ENCODE measurements around the gene MGAT5.

The MGAT5 gene

GRCh38 chr2:134231965-134232340 lies 21.9 kb upstream of the MGAT5 start:
- Histone ChIP-seq H3K4me3 (ENCODE audit: low read length) (no peak overlapping the region), H3K27ac (ENCODE audit: low read length) (no peak overlapping the region), H3K4me1 (ENCODE audit: control insufficient read depth, low read depth, low read length) (no peaks in the 10 kb centered on the region)

GRCh38 chr2:134232461-134232860 lies 21.4 kb upstream of the MGAT5 start:
- Histone ChIP-seq H3K36me3 (ENCODE audit: control insufficient read depth, low read depth, low read length) (no peaks in the 10 kb centered on the region), H3K9ac (ENCODE audit: low read length) (no peak overlapping the region), H3K27ac (ENCODE audit: low read length) (no peak overlapping the region), H3K9me3 (ENCODE audit: control insufficient read depth, low read depth, low read length) (peaks cover 19% of the 10 kb centered on the region), H3K4me3 (ENCODE audit: low read length) (no peak overlapping the region), H3K27me3 (ENCODE audit: control insufficient read depth, insufficient read depth, low read length) (no peaks in the 10 kb centered on the region), H3K4me1 (ENCODE audit: control insufficient read depth, low read depth, low read length) (no peaks in the 10 kb centered on the region)

More at GRCh38 chr2:134231965-134232340, 21.9 kb upstream of the MGAT5 start:
- Histone ChIP-seq H3K36me3 (ENCODE audit: control insufficient read depth, low read depth, low read length) (no peaks in the 10 kb centered on the region), H3K9ac (ENCODE audit: low read length) (no peak overlapping the region), H3K9me3 (ENCODE audit: control insufficient read depth, low read depth, low read length) (peaks cover 19% of the 10 kb centered on the region), H3K27me3 (ENCODE audit: control insufficient read depth, insufficient read depth, low read length) (no peaks in the 10 kb centered on the region)

- no peak overlapping the region for H3K9ac ChIP-seq (ENCODE audit: low read length)
- H3K4me3 ChIP-seq (ENCODE audit: low read length) = no peak overlapping the region
- H3K27me3 ChIP-seq (ENCODE audit: control insufficient read depth, insufficient read depth, low read length) = no peaks in the 10 kb centered on the region
- H3K27ac ChIP-seq (ENCODE audit: low read length) = no peak overlapping the region
- H3K36me3 ChIP-seq (ENCODE audit: control insufficient read depth, low read depth, low read length) = no peaks in the 10 kb centered on the region
- H3K9me3 ChIP-seq (ENCODE audit: control insufficient read depth, low read depth, low read length) = peaks cover 16% of the 10 kb centered on the region
- H3K4me1 ChIP-seq (ENCODE audit: control insufficient read depth, low read depth, low read length) = no peaks in the 10 kb centered on the region
These were observed 20.8 kb upstream of the MGAT5 start for GRCh38 chr2:134232868-134233727.

GRCh38 chr2:134233728-134234136 lies 20.1 kb upstream of the MGAT5 start:
- Histone ChIP-seq H3K36me3 (ENCODE audit: control insufficient read depth, low read depth, low read length) (no peaks in the 10 kb centered on the region), H3K9ac (ENCODE audit: low read length) (no peak overlapping the region), H3K4me3 (ENCODE audit: low read length) (no peak overlapping the region), H3K27me3 (ENCODE audit: control insufficient read depth, insufficient read depth, low read length) (no peaks in the 10 kb centered on the region), H3K27ac (ENCODE audit: low read length) (no peak overlapping the region), H3K9me3 (ENCODE audit: control insufficient read depth, low read depth, low read length) (peaks cover 13% of the 10 kb centered on the region), H3K4me1 (ENCODE audit: control insufficient read depth, low read depth, low read length) (no peaks in the 10 kb centered on the region)

GRCh38 chr2:134234535-134234934 lies 19.3 kb upstream of the MGAT5 start:
- Histone ChIP-seq H3K27ac (ENCODE audit: low read length) (no peak overlapping the region), H3K9ac (ENCODE audit: low read length) (no peak overlapping the region), H3K36me3 (ENCODE audit: control insufficient read depth, low read depth, low read length) (no peaks in the 10 kb centered on the region), H3K9me3 (ENCODE audit: control insufficient read depth, low read depth, low read length) (peaks cover 8% of the 10 kb centered on the region), H3K4me3 (ENCODE audit: low read length) (no peak overlapping the region), H3K4me1 (ENCODE audit: control insufficient read depth, low read depth, low read length) (no peaks in the 10 kb centered on the region), H3K27me3 (ENCODE audit: control insufficient read depth, insufficient read depth, low read length) (no peaks in the 10 kb centered on the region)

GRCh38 chr2:134235510-134236144 lies 18.2 kb upstream of the MGAT5 start:
- Histone ChIP-seq H3K36me3 (ENCODE audit: control insufficient read depth, low read depth, low read length) (no peaks in the 10 kb centered on the region), H3K4me3 (ENCODE audit: low read length) (no peak overlapping the region), H3K4me1 (ENCODE audit: control insufficient read depth, low read depth, low read length) (no peaks in the 10 kb centered on the region), H3K9me3 (ENCODE audit: control insufficient read depth, low read depth, low read length) (no peaks in the 10 kb centered on the region), H3K9ac (ENCODE audit: low read length) (no peak overlapping the region), H3K27ac (ENCODE audit: low read length) (no peak overlapping the region), H3K27me3 (ENCODE audit: control insufficient read depth, insufficient read depth, low read length) (no peaks in the 10 kb centered on the region)

- Histone ChIP-seq H3K27ac (ENCODE audit: low read length) (no peak overlapping the region), H3K36me3 (ENCODE audit: control insufficient read depth, low read depth, low read length) (no peaks in the 10 kb centered on the region), H3K9ac (ENCODE audit: low read length) (no peak overlapping the region), H3K9me3 (ENCODE audit: control insufficient read depth, low read depth, low read length) (no peaks in the 10 kb centered on the region), H3K4me1 (ENCODE audit: control insufficient read depth, low read depth, low read length) (no peaks in the 10 kb centered on the region), H3K27me3 (ENCODE audit: control insufficient read depth, insufficient read depth, low read length) (no peaks in the 10 kb centered on the region), H3K4me3 (ENCODE audit: low read length) (no peak overlapping the region)
These were observed 15.5 kb upstream of the MGAT5 start for GRCh38 chr2:134238371-134238770.

GRCh38 chr2:134240061-134240460 lies 13.8 kb upstream of the MGAT5 start:
- Histone ChIP-seq H3K4me1 (ENCODE audit: control insufficient read depth, low read depth, low read length) (no peaks in the 10 kb centered on the region), H3K27ac (ENCODE audit: low read length) (no peak overlapping the region), H3K9me3 (ENCODE audit: control insufficient read depth, low read depth, low read length) (no peaks in the 10 kb centered on the region), H3K4me3 (ENCODE audit: low read length) (no peak overlapping the region), H3K27me3 (ENCODE audit: control insufficient read depth, insufficient read depth, low read length) (no peaks in the 10 kb centered on the region), H3K9ac (ENCODE audit: low read length) (no peak overlapping the region), H3K36me3 (ENCODE audit: control insufficient read depth, low read depth, low read length) (no peaks in the 10 kb centered on the region)

- Histone ChIP-seq H3K9me3 (ENCODE audit: control insufficient read depth, low read depth, low read length) (no peaks in the 10 kb centered on the region), H3K27me3 (ENCODE audit: control insufficient read depth, insufficient read depth, low read length) (no peaks in the 10 kb centered on the region), H3K4me3 (ENCODE audit: low read length) (no peak overlapping the region), H3K36me3 (ENCODE audit: control insufficient read depth, low read depth, low read length) (no peaks in the 10 kb centered on the region), H3K4me1 (ENCODE audit: control insufficient read depth, low read depth, low read length) (peaks cover 7% of the 10 kb centered on the region), H3K9ac (ENCODE audit: low read length) (no peak overlapping the region), H3K27ac (ENCODE audit: low read length) (no peak overlapping the region)
These were observed 12.0 kb upstream of the MGAT5 start for GRCh38 chr2:134241911-134242310.

GRCh38 chr2:134243244-134243643 lies 10.6 kb upstream of the MGAT5 start:
- no peak overlapping the region for H3K4me3 ChIP-seq (ENCODE audit: low read length)
- H3K9ac ChIP-seq (ENCODE audit: low read length) = no peak overlapping the region
- no peak overlapping the region for H3K27ac ChIP-seq (ENCODE audit: low read length)
- H3K36me3 ChIP-seq (ENCODE audit: control insufficient read depth, low read depth, low read length) = no peaks in the 10 kb centered on the region
- peaks cover 7% of the 10 kb centered on the region for H3K4me1 ChIP-seq (ENCODE audit: control insufficient read depth, low read depth, low read length)
- no peaks in the 10 kb centered on the region for H3K9me3 ChIP-seq (ENCODE audit: control insufficient read depth, low read depth, low read length)
- no peaks in the 10 kb centered on the region for H3K27me3 ChIP-seq (ENCODE audit: control insufficient read depth, insufficient read depth, low read length)

GRCh38 chr2:134244086-134244485 lies 9.8 kb upstream of the MGAT5 start:
- Histone ChIP-seq H3K27me3 (ENCODE audit: control insufficient read depth, insufficient read depth, low read length) (no peaks in the 10 kb centered on the region), H3K27ac (ENCODE audit: low read length) (no peak overlapping the region), H3K4me1 (ENCODE audit: control insufficient read depth, low read depth, low read length) (peaks cover 7% of the 10 kb centered on the region), H3K9me3 (ENCODE audit: control insufficient read depth, low read depth, low read length) (no peaks in the 10 kb centered on the region), H3K36me3 (ENCODE audit: control insufficient read depth, low read depth, low read length) (no peaks in the 10 kb centered on the region), H3K4me3 (ENCODE audit: low read length) (no peak overlapping the region), H3K9ac (ENCODE audit: low read length) (no peak overlapping the region)

GRCh38 chr2:134244587-134244986 lies 9.3 kb upstream of the MGAT5 start:
- Histone ChIP-seq H3K27me3 (ENCODE audit: control insufficient read depth, insufficient read depth, low read length) (no peaks in the 10 kb centered on the region), H3K9me3 (ENCODE audit: control insufficient read depth, low read depth, low read length) (no peaks in the 10 kb centered on the region), H3K4me1 (ENCODE audit: control insufficient read depth, low read depth, low read length) (peaks cover 7% of the 10 kb centered on the region), H3K4me3 (ENCODE audit: low read length) (no peak overlapping the region), H3K36me3 (ENCODE audit: control insufficient read depth, low read depth, low read length) (no peaks in the 10 kb centered on the region), H3K27ac (ENCODE audit: low read length) (no peak overlapping the region), H3K9ac (ENCODE audit: low read length) (no peak overlapping the region)
